Osteoblast (primary cell): ENCODE results near the gene STK32B. TPM values are rescaled to one million over a fixed set of nuclear protein-coding genes. Genes with fewer than 3 reads are reported as not detected.

Source experiments
- DNase-seq: peaks from one replicate; pipeline ENCODE4 v3.0.0; 2011; ENCODE audit warnings: low spot score, mixed read lengths; ENCODE audit not compliant: insufficient read length; ENCODE audit errors: missing footprints
- H2AFZ ChIP-seq: 2 replicates; pipeline ENCODE4 v1.6.0; 2011; ENCODE audit warnings: mild to moderate bottlenecking, low read length
- H3K27ac ChIP-seq: 2 replicates; pipeline ENCODE4 v1.5.1; 2011; ENCODE audit warnings: mild to moderate bottlenecking, low read depth, low read length, moderate library complexity
- H3K27me3 ChIP-seq: 2 replicates; pipeline ENCODE4 v1.6.0; 2012; ENCODE audit warnings: mild to moderate bottlenecking, control low read depth, inconsistent platforms, low read length, moderate library complexity; ENCODE audit not compliant: insufficient read depth
- H3K36me3 ChIP-seq: 2 replicates; pipeline ENCODE4 v1.5.1; 2011; ENCODE audit warnings: mild to moderate bottlenecking, low read length, control low read depth, moderate library complexity; ENCODE audit not compliant: insufficient read depth
- H3K4me1 ChIP-seq: 2 replicates; pipeline ENCODE4 v1.5.1; 2011; ENCODE audit warnings: mild to moderate bottlenecking, low read length, control low read depth, moderate library complexity; ENCODE audit not compliant: insufficient read depth
- H3K4me2 ChIP-seq: 2 replicates; pipeline ENCODE4 v1.6.0; 2011; ENCODE audit warnings: mild to moderate bottlenecking, low read length; ENCODE audit not compliant: insufficient read depth
- H3K4me3 ChIP-seq: fragments of 200-600 bp; sonication (generic); 3 replicates; pipeline ENCODE4 v1.5.1; 2012; ENCODE audit warnings: mild to moderate bottlenecking, low read length, inconsistent platforms; ENCODE audit not compliant: insufficient read depth
- H3K79me2 ChIP-seq: 2 replicates; pipeline ENCODE4 v1.6.0; 2012; ENCODE audit warnings: mild to moderate bottlenecking, low read length, control low read depth, inconsistent platforms; ENCODE audit not compliant: insufficient read depth
- H3K9me3 ChIP-seq: 2 replicates; pipeline ENCODE4 v1.5.1; 2011; ENCODE audit warnings: low read depth, low read length, control low read depth
- H4K20me1 ChIP-seq: 2 replicates; pipeline ENCODE4 v1.6.0; 2012; ENCODE audit warnings: mild to moderate bottlenecking, low read length, control low read depth; ENCODE audit not compliant: insufficient read depth
- total RNA-seq: library from RNA; depleted of rRNA; stranded (reverse); fragments of >200 nt; gene quantifications from 2 replicates; pipeline ENCODE4 v1.2.3, GENCODE V29; 2012
- TF ChIP-seq, protein P1 (sequence below): IDR thresholded peaks from 2 replicates; pipeline ENCODE4 v1.5.1; 2011; ENCODE audit warnings: mild to moderate bottlenecking, low read depth, low read length, moderate library complexity; ENCODE audit errors: extremely low read depth

Gene STK32B
- total RNA-seq, 1 donor: 1.1 TPM

DNA sequence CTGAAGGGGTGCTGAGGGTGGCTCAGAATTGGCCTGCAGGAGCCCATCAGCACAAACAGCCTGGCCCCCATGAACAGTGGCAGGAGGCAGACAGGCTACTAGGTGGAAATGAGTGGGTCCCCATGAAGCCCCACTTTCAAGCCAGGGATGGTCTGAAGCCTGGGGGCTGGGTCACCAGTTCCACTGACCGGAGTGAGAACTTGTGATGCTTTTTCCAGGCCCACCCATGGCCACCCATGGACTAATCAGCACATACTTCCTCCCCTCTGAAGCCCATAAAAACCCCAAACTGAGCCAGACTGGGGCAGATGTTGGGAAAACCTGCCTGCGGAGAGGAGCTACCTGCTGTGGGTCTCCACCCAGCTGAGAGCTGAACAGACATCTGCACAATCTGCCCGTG, 372.9 kb downstream of the STK32B start:
- no peak for DNase-seq

DNA sequence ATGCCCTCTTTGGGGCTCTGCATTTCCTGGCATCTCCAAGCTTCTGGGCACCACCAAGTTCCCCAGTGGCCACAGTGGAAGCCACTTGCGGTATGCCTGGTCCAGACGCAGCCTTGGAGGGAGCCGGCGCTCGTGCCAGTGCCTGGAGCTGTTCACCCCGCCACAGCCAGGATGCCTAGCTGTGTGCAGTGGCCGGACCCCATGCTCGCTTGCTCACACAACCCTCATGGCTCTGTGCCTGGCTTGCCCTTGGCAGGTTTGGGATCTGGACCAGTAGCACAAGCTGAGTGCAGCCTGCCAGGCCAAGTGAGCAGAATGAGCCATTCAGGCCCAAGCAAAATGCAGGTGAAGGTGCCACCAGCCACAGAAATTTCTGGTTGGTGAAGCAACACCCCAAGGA, 373.6 kb downstream of the STK32B start:
- no peak for DNase-seq
- Histone ChIP-seq H3K4me2 (no peak overlapping the region), H4K20me1 (no peaks in the 10 kb centered on the region), H3K9me3 (no peaks in the 10 kb centered on the region), H3K4me1 (no peaks in the 10 kb centered on the region), H3K36me3 (no peaks in the 10 kb centered on the region), H3K27me3 (no peaks in the 10 kb centered on the region), H3K79me2 (no peaks in the 10 kb centered on the region), H3K27ac (no peak overlapping the region), H3K4me3 (no peak overlapping the region), H2AFZ (no peak overlapping the region)
- TF ChIP-seq, protein P1, sequence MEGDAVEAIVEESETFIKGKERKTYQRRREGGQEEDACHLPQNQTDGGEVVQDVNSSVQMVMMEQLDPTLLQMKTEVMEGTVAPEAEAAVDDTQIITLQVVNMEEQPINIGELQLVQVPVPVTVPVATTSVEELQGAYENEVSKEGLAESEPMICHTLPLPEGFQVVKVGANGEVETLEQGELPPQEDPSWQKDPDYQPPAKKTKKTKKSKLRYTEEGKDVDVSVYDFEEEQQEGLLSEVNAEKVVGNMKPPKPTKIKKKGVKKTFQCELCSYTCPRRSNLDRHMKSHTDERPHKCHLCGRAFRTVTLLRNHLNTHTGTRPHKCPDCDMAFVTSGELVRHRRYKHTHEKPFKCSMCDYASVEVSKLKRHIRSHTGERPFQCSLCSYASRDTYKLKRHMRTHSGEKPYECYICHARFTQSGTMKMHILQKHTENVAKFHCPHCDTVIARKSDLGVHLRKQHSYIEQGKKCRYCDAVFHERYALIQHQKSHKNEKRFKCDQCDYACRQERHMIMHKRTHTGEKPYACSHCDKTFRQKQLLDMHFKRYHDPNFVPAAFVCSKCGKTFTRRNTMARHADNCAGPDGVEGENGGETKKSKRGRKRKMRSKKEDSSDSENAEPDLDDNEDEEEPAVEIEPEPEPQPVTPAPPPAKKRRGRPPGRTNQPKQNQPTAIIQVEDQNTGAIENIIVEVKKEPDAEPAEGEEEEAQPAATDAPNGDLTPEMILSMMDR: no peak

More for the DNA sequence above, 372.9 kb downstream of the STK32B start:
- TF ChIP-seq, protein P1: no peak
- no peaks in the 10 kb centered on the region for H3K27me3 ChIP-seq
- H3K9me3 ChIP-seq: no peaks in the 10 kb centered on the region
- H3K4me1 ChIP-seq: no peaks in the 10 kb centered on the region
- no peak overlapping the region for H3K4me3 ChIP-seq
- H3K4me2 ChIP-seq: no peak overlapping the region
- no peaks in the 10 kb centered on the region for H3K79me2 ChIP-seq
- no peak overlapping the region for H2AFZ ChIP-seq
- H4K20me1 ChIP-seq: no peaks in the 10 kb centered on the region
- no peak overlapping the region for H3K27ac ChIP-seq
- H3K36me3 ChIP-seq: no peaks in the 10 kb centered on the region

DNA sequence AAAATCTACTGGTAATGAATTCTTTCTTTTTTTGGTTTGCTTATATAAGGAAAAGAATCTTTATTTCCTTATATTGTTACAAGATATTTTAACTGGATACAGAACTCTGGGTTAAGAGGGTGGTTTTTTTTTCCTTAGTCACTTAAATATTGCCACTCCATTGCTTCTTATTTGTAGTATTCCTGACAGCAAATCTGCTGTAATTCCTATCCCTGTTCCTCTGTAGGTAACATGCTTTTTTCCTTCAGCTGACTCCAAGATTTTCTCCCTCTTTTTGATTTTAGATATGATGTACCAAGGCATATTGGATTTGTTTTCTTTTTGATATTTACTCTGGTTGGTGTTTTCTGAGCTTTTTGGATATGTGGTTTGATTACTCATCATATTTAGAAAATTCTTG, 378.5 kb downstream of the STK32B start:
- no peak overlapping the region for H3K27ac ChIP-seq
- no peaks in the 10 kb centered on the region for H3K79me2 ChIP-seq
- H3K9me3 ChIP-seq: no peaks in the 10 kb centered on the region
- no peaks in the 10 kb centered on the region for H4K20me1 ChIP-seq
- H3K36me3 ChIP-seq: no peaks in the 10 kb centered on the region
- H3K4me2 ChIP-seq: no peak overlapping the region
- H3K27me3 ChIP-seq: no peaks in the 10 kb centered on the region
- H2AFZ ChIP-seq: no peak overlapping the region
- no peak for DNase-seq
- H3K4me1 ChIP-seq: no peaks in the 10 kb centered on the region
- TF ChIP-seq, protein P1: no peak
- H3K4me3 ChIP-seq: no peak overlapping the region

DNA sequence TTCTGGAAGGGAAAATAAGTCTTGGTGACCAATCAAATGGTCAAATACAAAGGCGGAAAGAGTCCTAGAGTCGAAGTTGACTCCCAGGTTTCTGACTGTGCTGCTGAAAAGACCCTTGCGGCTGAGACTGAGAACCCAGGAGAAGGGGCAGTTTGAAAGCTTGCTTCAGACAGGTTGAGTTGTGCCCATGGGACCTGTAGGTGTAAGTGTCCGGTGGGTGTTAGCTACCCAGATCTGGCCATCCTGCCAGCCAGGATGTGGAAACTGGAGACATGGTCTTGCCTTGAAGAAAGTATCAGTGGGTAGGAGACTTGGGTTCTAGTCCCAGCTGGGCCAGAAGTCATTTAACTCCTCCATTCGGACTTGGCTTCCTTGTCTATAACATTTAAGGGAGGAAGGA, 381.9 kb downstream of the STK32B start:
- Histone ChIP-seq H3K4me1 (no peaks in the 10 kb centered on the region), H2AFZ (no peak overlapping the region), H3K27ac (no peak overlapping the region), H3K4me3 (no peak overlapping the region), H4K20me1 (no peaks in the 10 kb centered on the region), H3K36me3 (no peaks in the 10 kb centered on the region), H3K9me3 (no peaks in the 10 kb centered on the region), H3K4me2 (no peak overlapping the region), H3K79me2 (no peaks in the 10 kb centered on the region), H3K27me3 (no peaks in the 10 kb centered on the region)
- TF ChIP-seq, protein P1: no peak
- DNase-seq: no peak
